Left hindlimb (tissue), 1 donor: ENCODE results near the gene IQCN.
"Not testable (repeated sequence)": the region's sequence is repeated elsewhere in the genome, so short reads cannot be mapped to it uniquely, and the experiment has no call there.

Experiments used
- DNase-seq: peaks from one replicate; pipeline ENCODE4 v3.0.0-alpha.2; 2018

IQCN gene

GRCh38 chr19:18230941-18231734, 43.1 kb downstream of the IQCN start:
- DNase-seq = no peak

DNA sequence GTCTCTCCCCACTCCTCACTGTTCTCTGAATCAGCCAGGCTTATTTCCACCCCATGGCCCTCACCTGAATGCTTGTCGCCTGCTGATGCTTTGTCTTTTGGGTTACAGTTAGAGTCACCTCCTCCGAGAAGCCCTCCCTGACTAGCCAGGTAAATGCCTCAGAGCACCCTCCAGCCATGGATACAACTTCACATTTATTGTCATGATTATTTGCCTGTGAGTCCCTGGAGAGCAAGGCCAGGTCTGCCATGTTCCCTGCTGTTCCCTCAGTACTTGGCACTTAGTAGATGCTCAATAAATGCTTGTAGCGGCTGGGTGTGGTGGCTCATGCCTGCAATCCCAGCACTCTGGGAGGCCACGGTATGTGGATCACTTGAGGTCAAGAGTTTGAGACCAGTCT, 44.3 kb downstream of the IQCN start:
- DNase-seq = no peak

DNA sequence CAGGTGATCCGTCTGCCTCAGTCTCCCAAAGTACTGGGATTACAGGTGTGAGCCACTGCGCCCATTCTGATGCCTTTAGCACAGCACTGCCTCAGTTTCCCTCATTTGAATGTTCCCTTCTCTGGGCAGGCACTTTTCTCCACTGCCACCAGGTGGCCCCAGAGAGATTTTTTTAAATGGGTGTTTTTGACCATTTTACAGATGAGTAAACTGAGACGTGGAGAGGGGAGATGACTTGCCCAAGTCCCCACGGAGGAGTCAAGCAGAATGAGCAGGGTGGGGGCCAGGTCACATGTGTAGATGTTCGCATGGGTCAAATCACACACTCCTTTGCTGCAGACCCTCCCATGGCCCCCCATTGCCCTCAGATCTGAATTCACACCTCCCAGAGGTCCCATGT, 44.8 kb downstream of the IQCN start:
- DNase-seq = no peak

DNA sequence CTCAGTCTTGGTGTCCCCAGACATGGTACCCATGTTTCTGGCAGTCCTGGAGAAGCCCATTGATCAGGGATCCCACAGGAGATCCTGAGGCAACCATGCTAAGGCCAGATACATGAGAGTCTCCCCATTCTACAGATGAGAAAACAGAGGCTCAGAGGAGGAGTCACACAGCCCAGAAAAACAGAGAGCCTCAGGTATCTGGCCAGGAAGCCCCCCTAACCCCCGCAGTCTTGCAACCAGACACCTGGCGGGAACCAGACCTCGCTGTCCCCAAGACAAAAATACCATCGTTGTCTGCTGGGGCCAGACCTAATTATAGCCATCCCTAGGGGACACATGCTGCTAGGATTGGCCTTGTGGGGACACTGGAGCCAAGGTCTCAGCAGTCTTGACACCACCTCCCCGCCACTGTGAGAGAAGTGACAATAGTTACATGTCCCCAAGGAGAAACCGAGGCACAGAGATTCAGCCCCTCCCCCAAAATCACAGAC, 46.4 kb downstream of the IQCN start:
- DNase-seq = no peak

DNA sequence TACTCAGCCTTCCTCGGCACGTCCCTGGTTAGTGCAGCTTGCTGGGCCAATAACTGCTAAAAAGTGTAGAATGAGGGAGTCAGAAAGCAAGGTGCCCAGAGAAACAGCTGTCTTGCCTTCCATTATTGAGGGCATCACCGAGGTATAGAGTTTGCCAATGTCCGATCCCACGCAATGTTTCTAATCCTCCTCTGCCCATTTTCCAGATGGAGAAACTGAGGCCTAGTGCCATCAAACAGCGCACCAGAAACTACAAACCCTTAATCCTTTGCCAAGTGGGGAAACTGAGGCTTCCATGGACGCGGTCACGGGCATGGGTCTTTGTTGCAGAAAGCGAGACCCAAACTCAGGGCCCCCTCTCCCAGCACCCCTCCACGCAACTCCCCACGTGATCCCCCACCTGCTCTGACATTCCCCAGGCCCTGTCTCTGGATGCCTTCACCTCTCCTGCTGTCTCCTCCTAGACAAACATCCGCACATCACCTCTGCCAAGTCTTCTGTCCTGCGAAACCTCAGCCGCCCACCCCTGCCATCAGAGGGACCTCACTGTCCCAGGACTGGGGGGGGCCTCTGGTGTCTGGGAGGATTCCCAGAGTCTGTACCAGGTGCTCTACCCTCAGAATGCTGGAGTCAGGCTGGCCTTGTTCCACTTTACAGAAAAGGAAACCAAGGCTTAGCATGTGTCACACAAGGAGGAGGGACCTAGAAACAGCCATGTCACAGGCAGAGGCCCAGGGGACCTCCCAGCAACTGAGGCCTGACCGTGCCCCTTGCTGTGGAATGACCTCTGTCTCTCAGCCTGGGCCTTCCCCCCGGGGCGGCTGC, 47.1 kb downstream of the IQCN start:
- no peak for DNase-seq

GRCh38 chr19:18225702-18226468, 48.4 kb downstream of the IQCN start, which contains the start of gene PDE4C:
Gene PDE4C, minus strand, starts transcription at chr19:18226438. Its CDS starts 23 bp downstream, at chr19:18226415.
- DNase-seq = peak; percentile 47

- no peak for DNase-seq
Observed at GRCh38 chr19:18225355-18225701, 48.9 kb downstream of the IQCN start.

- peak; percentile 97 for DNase-seq
Observed at GRCh38 chr19:18224525-18225354, 49.5 kb downstream of the IQCN start.

GRCh38 chr19:18223860-18224524, 50.3 kb downstream of the IQCN start:
- DNase-seq = peak; percentile 59

GRCh38 chr19:18221815-18222725, 52.2 kb downstream of the IQCN start:
- DNase-seq = no peak

DNA sequence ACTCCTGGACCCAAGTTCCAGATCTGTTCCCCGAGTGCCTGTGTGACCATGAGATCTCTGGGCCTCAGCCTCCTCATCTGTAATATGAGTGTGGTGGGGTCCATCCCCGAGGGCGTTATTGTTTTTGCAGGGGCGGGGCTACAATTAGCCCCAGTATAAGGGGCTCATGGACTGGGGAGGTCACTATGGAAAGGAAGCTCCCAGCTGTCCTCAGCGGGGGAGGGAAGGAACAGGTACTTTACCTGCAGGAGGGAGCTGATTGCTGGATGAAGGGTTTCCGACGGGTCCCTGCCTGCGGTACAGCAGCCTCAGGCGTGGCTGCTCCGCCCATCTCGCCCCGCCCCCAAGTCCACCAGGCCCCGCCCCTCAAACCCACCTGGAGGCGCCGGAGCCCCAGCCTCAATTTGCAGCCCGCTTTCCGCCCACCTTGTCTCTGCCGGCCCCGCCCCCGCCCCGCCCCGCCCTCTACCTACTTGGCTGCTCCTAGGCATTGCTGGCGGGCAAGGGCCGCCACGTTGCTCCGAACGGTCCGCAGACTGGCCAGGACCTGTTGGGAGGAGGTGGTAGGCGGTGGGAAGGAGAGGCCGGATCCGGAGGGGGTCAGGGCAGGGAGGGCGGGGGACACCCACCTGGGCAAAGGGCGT, 53.5 kb downstream of the IQCN start:
- no peak for DNase-seq

DNA sequence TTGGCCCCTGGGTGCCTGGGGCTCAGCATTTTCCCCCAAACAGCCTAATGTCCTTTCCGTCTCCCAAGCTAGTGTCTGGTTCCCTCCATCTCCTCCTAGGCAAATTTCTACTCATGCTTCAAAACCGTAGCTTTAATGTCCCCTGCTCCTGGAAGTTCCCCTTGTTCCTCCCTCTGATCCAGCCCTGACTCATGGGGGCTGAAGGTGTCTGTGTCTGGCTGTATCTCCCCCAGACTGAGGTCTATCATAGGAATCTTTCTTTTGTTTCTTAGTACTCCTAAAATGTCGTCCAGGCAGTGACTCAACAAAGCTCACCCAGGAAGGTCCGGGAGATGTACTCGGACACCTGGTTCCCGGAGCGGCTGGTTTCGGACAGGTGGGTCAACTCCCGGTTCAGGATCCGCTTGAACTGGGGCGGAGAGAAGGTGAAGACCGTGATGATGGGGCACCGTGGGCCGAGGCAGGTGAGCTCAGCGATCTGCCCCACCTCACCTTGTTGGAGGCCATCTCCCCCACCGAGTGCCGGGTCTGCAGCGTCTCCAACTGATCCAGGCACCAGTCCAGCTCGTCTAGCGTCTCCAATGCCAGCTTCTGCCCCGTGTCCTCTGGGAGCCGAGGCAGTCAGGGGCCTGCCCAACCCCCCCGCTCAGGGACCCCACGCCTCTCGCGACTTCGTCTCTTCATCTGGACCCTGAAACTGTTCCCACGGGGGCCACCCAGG, 54.2 kb downstream of the IQCN start:
- no peak for DNase-seq

- DNase-seq = no peak
Observed at GRCh38 chr19:18218600-18218999, 55.7 kb downstream of the IQCN start.

GRCh38 chr19:18218159-18218558, 56.1 kb downstream of the IQCN start:
- no peak for DNase-seq

DNA sequence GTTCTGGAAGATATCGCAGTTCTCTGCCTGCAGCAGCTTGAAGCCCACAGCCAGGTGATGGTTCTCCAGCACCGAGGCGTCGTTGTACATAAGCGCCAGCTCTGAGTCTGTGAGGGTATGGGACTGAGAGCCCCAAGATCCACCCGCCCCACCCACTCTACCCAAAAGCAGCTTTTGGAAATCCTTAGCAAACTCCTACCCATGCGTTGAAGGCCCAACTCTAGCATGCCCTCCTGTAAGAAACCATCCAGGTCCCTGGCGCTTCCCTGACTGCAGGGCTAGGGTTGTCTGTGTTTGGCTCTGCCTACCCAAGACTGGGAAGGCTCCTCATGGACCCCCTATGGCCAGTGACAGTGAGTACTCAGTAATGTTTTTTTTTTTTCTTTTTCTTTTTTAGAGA, 57.5 kb downstream of the IQCN start:
- no peak for DNase-seq

DNA sequence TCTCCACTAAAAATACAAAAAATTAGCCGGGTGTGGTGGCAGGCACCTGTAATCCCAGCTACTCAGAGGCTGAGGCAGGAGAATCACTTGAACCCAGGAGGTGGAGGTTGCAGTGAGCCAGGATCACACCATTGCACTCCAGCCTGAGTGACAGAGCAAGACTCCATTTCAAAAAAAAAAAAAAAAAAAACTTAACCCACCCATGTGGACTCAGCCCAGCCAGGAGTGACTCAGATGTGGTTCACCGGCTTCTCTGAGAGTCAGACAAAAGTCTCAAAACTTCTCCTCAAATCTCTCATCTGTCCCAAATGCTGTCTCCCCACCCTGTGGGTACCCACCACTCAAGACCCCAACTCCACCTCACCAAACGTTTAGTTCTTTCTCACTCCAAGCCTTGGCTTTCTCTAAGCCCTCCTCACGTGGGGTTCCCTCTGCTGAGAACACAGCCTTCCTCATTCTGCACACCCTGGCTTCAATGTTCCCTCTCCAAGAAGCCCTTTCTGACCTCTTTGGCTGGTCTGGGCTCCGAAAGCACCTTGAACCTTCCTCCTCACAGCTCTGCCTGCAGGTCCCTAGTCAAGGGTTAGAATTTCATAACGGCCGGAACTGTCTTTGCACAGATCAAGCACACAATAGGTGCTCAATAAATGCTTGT, 59.3 kb downstream of the IQCN start:
- no peak for DNase-seq

DNA sequence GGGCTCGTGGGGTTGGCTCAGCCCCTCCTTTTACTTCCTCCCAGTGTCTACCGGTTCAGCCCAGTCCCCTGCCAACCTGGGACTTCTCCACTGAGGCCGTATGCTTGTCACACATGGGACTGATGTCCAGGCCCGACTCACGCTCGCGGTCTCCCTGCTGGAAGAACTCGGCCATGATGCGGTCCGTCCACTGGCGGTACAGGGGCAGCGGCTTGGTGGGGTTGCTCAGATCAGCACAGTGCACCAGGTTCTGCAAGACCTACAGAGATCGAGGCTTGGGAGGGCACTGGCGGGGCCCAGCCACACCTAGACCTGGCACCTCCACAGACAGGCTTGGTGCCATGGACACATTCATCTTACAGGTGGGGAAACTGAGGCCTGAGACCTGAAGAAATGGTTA, 62.6 kb downstream of the IQCN start:
- no peak for DNase-seq

DNA sequence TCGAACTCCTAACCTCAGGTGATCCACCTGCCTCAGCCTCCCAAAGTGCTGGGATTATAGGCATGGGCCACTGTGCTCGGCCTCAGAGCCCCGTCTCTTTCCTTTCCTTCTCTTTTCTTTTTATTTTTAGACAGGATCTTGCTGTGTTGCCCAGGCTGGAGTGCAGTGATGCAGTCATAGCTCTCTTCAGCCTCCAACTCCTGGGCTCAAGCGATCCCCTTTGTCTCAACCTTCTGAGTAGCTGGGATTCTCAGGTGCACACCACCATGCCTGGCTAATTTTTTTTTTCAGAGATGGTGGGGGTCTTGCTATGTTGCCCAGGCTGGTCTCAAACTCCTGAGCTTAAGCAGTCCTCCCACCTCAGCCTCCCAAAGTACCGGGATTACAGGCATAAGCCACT, 64.3 kb downstream of the IQCN start:
- DNase-seq = not testable (repeated sequence)
